HepG2 (cell line): ENCODE measurements around the gene ABHD3. TPM values are rescaled to one million over a fixed set of nuclear protein-coding genes. Genes with fewer than 3 reads are reported as not detected.

ENCODE experiments used
- ATAC-seq: fragments of 200-7000 bp; cut with Tn5 transposase; 3 replicates; pipeline ENCODE4 v1.9.1; 2020; ENCODE audit warnings: mild to moderate bottlenecking, moderate library complexity
- BruUV-seq: library from RNA; stranded (reverse); fragments of 400-500 nt; replicated peaks from 2 replicates; lab custom pipeline; 2021; lab: Mats Ljungman, UMichigan
- CTCF ChIA-PET: fragments of 300-600 bp; formaldehyde crosslinking; extraction: SDS; loops from one replicate; lab custom pipeline; 2021; ENCODE audit warnings: low total read pairs, inconsistent platforms, low intra/inter-chr PET ratio; lab: Yijun Ruan, JAX
- POLR2A ChIA-PET: fragments of 350-600 bp; sonication (Branson Sonifier 250); formaldehyde crosslinking; loops from one replicate; lab custom pipeline; 2020; ENCODE audit warnings: antibody characterized with exemption, inconsistent platforms; lab: Yijun Ruan, JAX
- DNase-seq: peaks from one replicate; pipeline ENCODE4 v3.0.0-alpha.2; 2015; ENCODE audit warnings: low spot score
- FAIRE-seq: peaks from 3 replicates; lab custom pipeline; 2011; peaks lifted over from hg19 to GRCh38; lab: Jason Lieb, UNC
- H2AFZ ChIP-seq: one replicate; pipeline ENCODE4 v1.6.1; 2011; ENCODE audit warnings: low read length, inconsistent platforms
- H3K27ac ChIP-seq: fragments of 300-600 bp; 3 replicates; pipeline ENCODE4 v1.8.0; 2011; ENCODE audit warnings: mixed run types, mild to moderate bottlenecking, mixed read lengths, low read length, inconsistent platforms; ENCODE audit not compliant: insufficient read depth; ENCODE audit errors: extremely low read length
- H3K27me3 ChIP-seq, 2 experiments: fragments of 200-600 bp in 1 of 2; 2 replicates in 1 of 2; 3 replicates in 1 of 2; pipeline versions ENCODE4 v1.6.0 to v1.8.0; 2011; ENCODE audit warnings: low read length in 2 of 2, mild to moderate bottlenecking in 2 of 2, moderate library complexity in 2 of 2, inconsistent platforms in 1 of 2; ENCODE audit not compliant: insufficient read depth in 2 of 2, control insufficient read depth in 1 of 2
- H3K36me3 ChIP-seq, 2 experiments: fragments of 200-600 bp in 1 of 2; replicated peaks in 1 of 2; 2 replicates in 1 of 2; 3 replicates in 1 of 2; pipeline versions ENCODE4 v1.5.1 to v1.8.0; 2011; ENCODE audit warnings: low read length in 2 of 2, inconsistent platforms in 1 of 2; ENCODE audit not compliant: insufficient read depth in 2 of 2, control insufficient read depth in 1 of 2
- H3K4me1 ChIP-seq: 2 replicates; pipeline ENCODE4 v1.5.1; 2012; ENCODE audit warnings: low read length, inconsistent platforms; ENCODE audit not compliant: insufficient read depth
- H3K4me2 ChIP-seq: 2 replicates; pipeline ENCODE4 v1.6.0; 2011; ENCODE audit warnings: low read depth, low read length, inconsistent platforms
- H3K4me3 ChIP-seq, 3 experiments: fragments of 200-600 bp in 1 of 3; sonication (generic), shearing (Covaris generic) in 1 of 3; replicated peaks in 1 of 3; 2 replicates each; pipeline ENCODE4 v1.5.1; 2011 to 2016; ENCODE audit warnings: low read length in 3 of 3, inconsistent platforms in 2 of 3, low read depth in 2 of 3, mild to moderate bottlenecking in 2 of 3, control low read depth in 1 of 3, mixed read lengths in 1 of 3; ENCODE audit not compliant: insufficient read depth in 1 of 3
- H3K79me2 ChIP-seq: one replicate; pipeline ENCODE4 v1.6.1; 2011; ENCODE audit warnings: low read length, inconsistent platforms; ENCODE audit not compliant: insufficient read depth
- H3K9ac ChIP-seq: 2 replicates; pipeline ENCODE4 v1.6.0; 2011; ENCODE audit warnings: mild to moderate bottlenecking, low read depth, low read length, inconsistent platforms; ENCODE audit not compliant: insufficient read depth
- H3K9me3 ChIP-seq: 2 replicates; pipeline ENCODE4 v1.5.1; 2012; ENCODE audit warnings: mild to moderate bottlenecking, low read length
- H4K20me1 ChIP-seq: 2 replicates; pipeline ENCODE4 v1.6.0; 2011; ENCODE audit warnings: inconsistent platforms, mild to moderate bottlenecking, low read length, moderate library complexity; ENCODE audit not compliant: insufficient read depth
- CENPBD1 ChIP-seq: sonication (generic); formaldehyde crosslinking; IDR thresholded peaks from 2 replicates; pipeline ENCODE4 v1.8.0; 2022; ENCODE audit warnings: missing genetic modification reagents, low read depth, mild to moderate bottlenecking, borderline replicate concordance
- ELF1 ChIP-seq: sonication (generic); formaldehyde crosslinking; IDR thresholded peaks from 2 replicates; pipeline ENCODE4 v1.4.0; 2020; ENCODE audit warnings: missing genetic modification reagents
- ELF3 ChIP-seq: IDR thresholded peaks from 2 replicates; pipeline ENCODE4 v1.6.1; 2016; ENCODE audit warnings: missing genetic modification reagents, missing compliant biosample characterization
- SALL1 ChIP-seq: sonication (generic); formaldehyde crosslinking; IDR thresholded peaks from 2 replicates; pipeline ENCODE4 v1.8.0; 2022; ENCODE audit warnings: mild to moderate bottlenecking, missing genetic modification reagents
- TCF12 ChIP-seq, 2 experiments: fragments of 450-650 bp in 1 of 2; sonication (generic) in 1 of 2; formaldehyde crosslinking in 1 of 2; IDR thresholded peaks; 2 replicates each; pipeline versions ENCODE4 v1.6.1 to v1.8.0; 2017 to 2022; ENCODE audit warnings: antibody characterized with exemption in 1 of 2, mild to moderate bottlenecking in 1 of 2, missing genetic modification reagents in 1 of 2, moderate library complexity in 1 of 2
- ZBTB38 ChIP-seq: sonication (generic); formaldehyde crosslinking; IDR thresholded peaks from 2 replicates; pipeline ENCODE4 v1.5.1; 2020; ENCODE audit warnings: mild to moderate bottlenecking, missing genetic modification reagents
- ZC3H13 ChIP-seq: sonication (generic); formaldehyde crosslinking; IDR thresholded peaks from 2 replicates; pipeline ENCODE4 v1.8.1; 2023; ENCODE audit warnings: mild to moderate bottlenecking, missing genetic modification reagents, moderate library complexity
- ZFYVE20 ChIP-seq: sonication (generic); formaldehyde crosslinking; IDR thresholded peaks from 2 replicates; pipeline ENCODE4 v1.8.0; 2023; ENCODE audit warnings: low read depth, mild to moderate bottlenecking, moderate library complexity, missing genetic modification reagents, borderline replicate concordance
- ZNF256 ChIP-seq: sonication (generic); formaldehyde crosslinking; conservative IDR thresholded peaks from 2 replicates; pipeline ENCODE4 v1.4.0; 2020; ENCODE audit warnings: missing genetic modification reagents
- ZNF274 ChIP-seq: sonication (generic); formaldehyde crosslinking; IDR thresholded peaks from 2 replicates; pipeline ENCODE4 v1.5.1; 2020; ENCODE audit warnings: mild to moderate bottlenecking, missing genetic modification reagents
- ZNF296 ChIP-seq: sonication (generic); formaldehyde crosslinking; conservative IDR thresholded peaks from 2 replicates; pipeline ENCODE4 v1.5.0; 2020; ENCODE audit warnings: mild to moderate bottlenecking, missing genetic modification reagents
- ZNF672 ChIP-seq: sonication (generic); formaldehyde crosslinking; IDR thresholded peaks from 2 replicates; pipeline ENCODE4 v1.8.1; 2022; ENCODE audit warnings: missing genetic modification reagents
- ZNF746 ChIP-seq: sonication (generic); formaldehyde crosslinking; IDR thresholded peaks from 2 replicates; pipeline ENCODE4 v1.8.0; 2022; ENCODE audit warnings: mild to moderate bottlenecking, missing genetic modification reagents
- ZXDC ChIP-seq: sonication (generic); formaldehyde crosslinking; IDR thresholded peaks from 2 replicates; pipeline ENCODE4 v1.5.0; 2020; ENCODE audit warnings: mild to moderate bottlenecking, missing genetic modification reagents
- WGBS: methylation state at CpG from one replicate; pipeline ENCODE4 v1.1.6; 2017; ENCODE audit warnings: low lambda C conversion rate; 5-methylcytosine and 5-hydroxymethylcytosine counted together
- in situ Hi-C: cut with HindIII; loops from 2 replicates; pipeline ENCODE4 v1.10.0; 2017; ENCODE audit warnings: low pct_unique_long_range_greater_than_20kb; ENCODE audit not compliant: extremely low pct_ligation_motif_present
- intact Hi-C: fragments of 100-400 bp; cut with micrococcal nuclease; formaldehyde crosslinking; loops from one replicate; pipeline ENCODE4 v1.10.0; 2022; ENCODE audit not compliant: unreplicated experiment
- polyA plus RNA-seq, 8 experiments: library from polyadenylated mRNA; depleted of rRNA in 3 of 8; stranded (reverse) in 7 of 8; unstranded in 1 of 8; fragments of >200 nt; fragmentation: Illumina TruSeq in 4 of 8; extraction: Trizol in 4 of 8; gene quantifications; 2 replicates each; pipeline versions ENCODE4 v1.2.1 to v1.2.3, GENCODE V29; 2011 to 2016; ENCODE audit warnings: low read depth in 4 of 8, missing spikeins in 1 of 8, mixed read lengths in 1 of 8; ENCODE audit not compliant: insufficient read depth in 1 of 8
- total RNA-seq, 5 experiments: library from RNA; depleted of rRNA; stranded (reverse); fragments of >200 nt; fragmentation: Illumina TruSeq; extraction: Trizol; gene quantifications; 2 replicates each; pipeline ENCODE4 v1.2.3, GENCODE V29; 2016; ENCODE audit warnings: low read depth in 1 of 5
- TF ChIP-seq, protein P1 (sequence below): sonication (generic); formaldehyde crosslinking; IDR thresholded peaks from 2 replicates; pipeline ENCODE4 v1.8.0; 2022; ENCODE audit warnings: mild to moderate bottlenecking, missing genetic modification reagents, borderline replicate concordance
- TF ChIP-seq, protein P2 (sequence below): sonication (generic); formaldehyde crosslinking; IDR thresholded peaks from 2 replicates; pipeline ENCODE4 v1.8.1; 2023; ENCODE audit warnings: mild to moderate bottlenecking, inconsistent platforms, moderate library complexity, missing genetic modification reagents, borderline replicate concordance

ABHD3 gene
- total and polyA plus RNA-seq, 2 of the 13 experiments (the other 11 are each of a cell fraction or from before 2014, with no cell fraction given): 32.1 to 40.2 TPM

DNA sequence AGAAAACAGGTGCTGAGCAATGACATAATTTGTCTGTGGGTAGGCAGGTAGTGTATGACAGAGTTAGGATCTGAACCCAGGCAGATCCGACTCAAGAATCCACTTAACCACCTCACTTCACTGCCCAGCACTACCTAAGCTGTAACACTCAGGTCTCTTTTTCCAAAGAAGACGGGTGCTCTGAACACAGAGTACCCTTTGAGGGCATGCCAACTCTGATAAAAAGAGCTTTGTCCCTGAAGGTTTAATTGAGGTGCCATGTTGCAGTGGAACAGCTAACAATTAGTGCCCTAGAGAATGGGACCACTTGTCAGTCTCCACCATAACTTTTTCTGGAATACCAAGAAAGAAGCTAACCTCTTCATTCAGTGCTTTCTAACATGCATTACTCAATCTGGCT, 11.3 kb downstream of the ABHD3 start:
- H3K9ac ChIP-seq: no peak overlapping the region
- no peaks in the 10 kb centered on the region for H4K20me1 ChIP-seq
- ChIA-PET POLR2A (no interaction called here), CTCF (no interaction called here)
- no peak overlapping the region for H3K4me3 ChIP-seq
- no peak overlapping the region for H2AFZ ChIP-seq
- ATAC-seq: no peak
- no peak for FAIRE-seq
- in situ Hi-C loops: no loop called here
- no peaks in the 10 kb centered on the region for H3K27me3 ChIP-seq
- H3K36me3 ChIP-seq: peaks cover 2 to 5% of the 10 kb centered on the region in 2 experiments; a peak in 2 of 5 replicates
- H3K4me1 ChIP-seq: peaks cover 29% of the 10 kb centered on the region
- BruUV-seq: no TSS peak
- H3K9me3 ChIP-seq: no peaks in the 10 kb centered on the region
- H3K27ac ChIP-seq: no peak overlapping the region
- DNase-seq: no peak
- WGBS: 87% methylated on average over 2 of the region's 2 CpGs
- no peaks in the 10 kb centered on the region for H3K79me2 ChIP-seq
- TF ChIP-seq ELF3: no peak
- no peak for TF ChIP-seq ZNF746 (CRISPR knock-in tag)
- no peak for TF ChIP-seq ZFYVE20 (CRISPR knock-in tag)
- no peak for TF ChIP-seq ZNF256
- TF ChIP-seq SALL1 (CRISPR knock-in tag): no peak
- TF ChIP-seq, protein P1, sequence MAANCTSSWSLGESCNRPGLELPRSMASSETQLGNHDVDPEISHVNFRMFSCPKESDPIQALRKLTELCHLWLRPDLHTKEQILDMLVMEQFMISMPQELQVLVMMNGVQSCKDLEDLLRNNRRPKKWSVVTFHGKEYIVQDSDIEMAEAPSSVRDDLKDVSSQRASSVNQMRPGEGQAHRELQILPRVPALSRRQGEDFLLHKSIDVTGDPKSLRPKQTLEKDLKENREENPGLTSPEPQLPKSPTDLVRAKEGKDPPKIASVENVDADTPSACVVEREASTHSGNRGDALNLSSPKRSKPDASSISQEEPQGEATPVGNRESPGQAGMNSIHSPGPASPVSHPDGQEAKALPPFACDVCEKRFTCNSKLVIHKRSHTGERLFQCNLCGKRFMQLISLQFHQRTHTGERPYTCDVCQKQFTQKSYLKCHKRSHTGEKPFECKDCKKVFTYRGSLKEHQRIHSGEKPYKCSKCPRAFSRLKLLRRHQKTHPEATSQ: no peak
- TF ChIP-seq, protein P2, sequence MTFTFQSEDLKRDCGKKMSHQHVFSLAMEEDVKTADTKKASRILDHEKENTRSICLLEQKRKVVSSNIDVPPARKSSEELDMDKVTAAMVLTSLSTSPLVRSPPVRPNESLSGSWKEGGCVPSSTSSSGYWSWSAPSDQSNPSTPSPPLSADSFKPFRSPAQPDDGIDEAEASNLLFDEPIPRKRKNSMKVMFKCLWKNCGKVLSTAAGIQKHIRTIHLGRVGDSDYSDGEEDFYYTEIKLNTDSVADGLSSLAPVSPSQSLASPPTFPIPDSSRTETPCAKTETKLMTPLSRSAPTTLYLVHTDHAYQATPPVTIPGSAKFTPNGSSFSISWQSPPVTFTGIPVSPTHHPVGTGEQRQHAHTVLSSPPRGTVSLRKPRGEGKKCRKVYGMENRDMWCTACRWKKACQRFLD: no peak
- TF ChIP-seq ZNF672: no peak
- no peak for TF ChIP-seq ZC3H13 (CRISPR knock-in tag)
- no peak for TF ChIP-seq ZNF296 (CRISPR knock-in tag)
- no peak for TF ChIP-seq ZXDC
- TF ChIP-seq TCF12 (IDR thresholded peaks at IDR 0.05): no peak
- no peak for TF ChIP-seq TCF12 (CRISPR knock-in tag; IDR thresholded peaks at IDR 0.05)
- TF ChIP-seq CENPBD1: no peak
- no peak for TF ChIP-seq ELF1 (CRISPR knock-in tag)
- TF ChIP-seq ZNF274 (CRISPR knock-in tag): no peak
- TF ChIP-seq ZBTB38 (CRISPR knock-in tag): no peak
- no peak overlapping the region for H3K4me2 ChIP-seq
- intact Hi-C loops: no loop called here
